Endothelial cell of umbilical vein (primary cell): ENCODE data around the gene MAP1B. TPM values are rescaled to one million over a fixed set of nuclear protein-coding genes. Genes with fewer than 3 reads are reported as not detected.

ENCODE experiments used
- BruUV-seq: library from RNA; stranded (reverse); fragments of 400-500 nt; replicated peaks from 2 replicates; lab custom pipeline; 2021; lab: Mats Ljungman, UMichigan
- CTCF ChIA-PET: fragments of 300-600, 350-600 bp; sonication (Branson Sonifier 250); formaldehyde crosslinking; loops from one replicate; lab custom pipeline; 2021; ENCODE audit warnings: antibody characterized with exemption, inconsistent platforms; lab: Charles Lee
- POLR2A ChIA-PET: fragments of 300-600, 350-600 bp; sonication (Branson Sonifier 250); formaldehyde crosslinking; loops from one replicate; lab custom pipeline; 2021; ENCODE audit warnings: antibody characterized with exemption, inconsistent platforms; lab: Charles Lee
- DNase-seq: peaks from one replicate; pipeline ENCODE4 v3.0.0-alpha.2; 2011; ENCODE audit warnings: low read depth, low spot score
- FAIRE-seq: peaks from 2 replicates; lab custom pipeline; 2011; peaks lifted over from hg19 to GRCh38; lab: Jason Lieb, UNC
- H2AFZ ChIP-seq: 2 replicates; pipeline ENCODE4 v1.6.0; 2012; ENCODE audit warnings: low read depth, low read length, control low read depth, inconsistent platforms
- H3K27ac ChIP-seq: 2 replicates; pipeline ENCODE4 v1.5.1; 2011; ENCODE audit warnings: low read depth, mild to moderate bottlenecking, control low read depth, low read length, moderate library complexity; ENCODE audit not compliant: insufficient read depth
- H3K27me3 ChIP-seq, 2 experiments: 2 replicates each; pipeline versions ENCODE4 v1.6.0 to v1.6.1; 2011; ENCODE audit warnings: low read length in 2 of 2, mixed read lengths in 1 of 2; ENCODE audit not compliant: control insufficient read depth in 2 of 2, insufficient read depth in 2 of 2
- H3K36me3 ChIP-seq, 2 experiments: 2 replicates in 1 of 2; 3 replicates in 1 of 2; pipeline ENCODE4 v1.5.1; 2011; ENCODE audit warnings: low read length in 2 of 2, mild to moderate bottlenecking in 1 of 2, moderate library complexity in 1 of 2; ENCODE audit not compliant: control insufficient read depth in 2 of 2, insufficient read depth in 2 of 2; ENCODE audit errors: extremely low read depth in 1 of 2
- H3K4me1 ChIP-seq: 3 replicates; pipeline ENCODE4 v1.5.1; 2011; ENCODE audit warnings: mild to moderate bottlenecking, low read length; ENCODE audit not compliant: control insufficient read depth, insufficient read depth; ENCODE audit errors: extremely low read depth
- H3K4me2 ChIP-seq: 2 replicates; pipeline ENCODE4 v1.6.1; 2011; ENCODE audit warnings: low read length, control low read depth, mixed read lengths; ENCODE audit not compliant: insufficient read depth
- H3K4me3 ChIP-seq, 3 experiments: fragments of 200-600 bp in 1 of 3; sonication (generic), shearing (Covaris generic) in 1 of 3; replicated peaks in 1 of 3; 2 replicates each; pipeline ENCODE4 v1.5.1; 2011 to 2016; ENCODE audit warnings: control low read depth in 3 of 3, low read length in 3 of 3, mild to moderate bottlenecking in 2 of 3, inconsistent platforms in 1 of 3, low read depth in 1 of 3, moderate library complexity in 1 of 3; ENCODE audit not compliant: insufficient read depth in 1 of 3
- H3K79me2 ChIP-seq: 2 replicates; pipeline ENCODE4 v1.6.0; 2012; ENCODE audit warnings: low read length, inconsistent platforms; ENCODE audit not compliant: control insufficient read depth, insufficient read depth
- H3K9ac ChIP-seq: replicated peaks from 2 replicates; pipeline ENCODE3; 2011; ENCODE audit warnings: low read length, control low read depth; ENCODE audit not compliant: insufficient read depth; ENCODE audit errors: extremely low read depth
- H3K9me1 ChIP-seq: replicated peaks from 3 replicates; pipeline ENCODE4 v1.6.0; 2011; ENCODE audit warnings: mild to moderate bottlenecking, low read length; ENCODE audit not compliant: control insufficient read depth, insufficient read depth; ENCODE audit errors: extremely low read depth
- H3K9me3 ChIP-seq: replicated peaks from 2 replicates; pipeline ENCODE4 v1.5.1; 2012; ENCODE audit warnings: low read length, inconsistent platforms; ENCODE audit not compliant: control insufficient read depth, insufficient read depth
- H4K20me1 ChIP-seq: replicated peaks from 2 replicates; pipeline ENCODE3; 2011; ENCODE audit warnings: mild to moderate bottlenecking, low read length; ENCODE audit not compliant: control insufficient read depth, insufficient read depth; ENCODE audit errors: extremely low read depth
- EZH2 ChIP-seq: IDR thresholded peaks from 2 replicates; pipeline ENCODE4 v1.6.1; 2012; ENCODE audit warnings: borderline replicate concordance, low read depth, mild to moderate bottlenecking, moderate library complexity, low read length, inconsistent platforms; ENCODE audit not compliant: severe bottlenecking
- FOS ChIP-seq: IDR thresholded peaks from 2 replicates; pipeline ENCODE4 v1.6.1; 2011; ENCODE audit warnings: mild to moderate bottlenecking, low read length, moderate library complexity, borderline replicate concordance; ENCODE audit not compliant: insufficient read depth
- GATA2 ChIP-seq: IDR thresholded peaks from 2 replicates; pipeline ENCODE4 v1.7.0; 2011; ENCODE audit warnings: low read depth, mild to moderate bottlenecking, moderate library complexity, mixed read lengths, low read length; ENCODE audit not compliant: insufficient read length, insufficient read depth
- JUN ChIP-seq: IDR thresholded peaks from 2 replicates; pipeline ENCODE4 v1.6.1; 2011; ENCODE audit warnings: borderline replicate concordance, low read depth; ENCODE audit not compliant: insufficient read length, insufficient read depth
- MAX ChIP-seq: IDR thresholded peaks from 2 replicates; pipeline ENCODE4 v1.6.1; 2011; ENCODE audit not compliant: insufficient read depth, insufficient read length
- MYC ChIP-seq: IDR thresholded peaks from one replicate; pipeline ENCODE4 v1.6.1; 2011; ENCODE audit warnings: mild to moderate bottlenecking, low read depth, low read length
- POLR2A ChIP-seq: IDR thresholded peaks from 2 replicates; pipeline ENCODE4 v1.6.1; 2012; ENCODE audit warnings: low read depth, mild to moderate bottlenecking, control low read depth, low read length
- POLR2AphosphoS5 ChIP-seq: IDR thresholded peaks from 2 replicates; pipeline ENCODE4 v1.6.1; 2012; ENCODE audit warnings: low read depth, mild to moderate bottlenecking, control low read depth, low read length, moderate library complexity; ENCODE audit not compliant: insufficient read depth
- dilution Hi-C: fragments of 300-500 bp; cut with MboI; formaldehyde crosslinking; loops from one replicate; pipeline ENCODE4 v1.15.0; 2019; ENCODE audit warnings: low sequenced_read_pairs; ENCODE audit not compliant: extremely low pct_ligation_motif_present
- intact Hi-C: fragments of 100-400 bp; cut with micrococcal nuclease; formaldehyde crosslinking; loops from one replicate; pipeline ENCODE4 v1.10.0; 2022
- polyA plus RNA-seq, 4 experiments: library from polyadenylated mRNA; depleted of rRNA in 3 of 4; stranded (reverse) in 3 of 4; unstranded in 1 of 4; fragments of >200 nt; gene quantifications; 2 replicates each; pipeline versions ENCODE4 v1.2.1 to v1.2.3, GENCODE V29; 2011 to 2012; ENCODE audit warnings: missing spikeins in 1 of 4
- total RNA-seq: library from RNA; stranded (reverse); gene quantifications from 2 replicates; pipeline ENCODE4 v1.2.3, GENCODE V29; 2021

Gene MAP1B
- total and polyA plus RNA-seq, 2 donors (not counting 3 experiments of a cell fraction or from before 2014, with no cell fraction given), result 55.9 to 263 TPM

DNA sequence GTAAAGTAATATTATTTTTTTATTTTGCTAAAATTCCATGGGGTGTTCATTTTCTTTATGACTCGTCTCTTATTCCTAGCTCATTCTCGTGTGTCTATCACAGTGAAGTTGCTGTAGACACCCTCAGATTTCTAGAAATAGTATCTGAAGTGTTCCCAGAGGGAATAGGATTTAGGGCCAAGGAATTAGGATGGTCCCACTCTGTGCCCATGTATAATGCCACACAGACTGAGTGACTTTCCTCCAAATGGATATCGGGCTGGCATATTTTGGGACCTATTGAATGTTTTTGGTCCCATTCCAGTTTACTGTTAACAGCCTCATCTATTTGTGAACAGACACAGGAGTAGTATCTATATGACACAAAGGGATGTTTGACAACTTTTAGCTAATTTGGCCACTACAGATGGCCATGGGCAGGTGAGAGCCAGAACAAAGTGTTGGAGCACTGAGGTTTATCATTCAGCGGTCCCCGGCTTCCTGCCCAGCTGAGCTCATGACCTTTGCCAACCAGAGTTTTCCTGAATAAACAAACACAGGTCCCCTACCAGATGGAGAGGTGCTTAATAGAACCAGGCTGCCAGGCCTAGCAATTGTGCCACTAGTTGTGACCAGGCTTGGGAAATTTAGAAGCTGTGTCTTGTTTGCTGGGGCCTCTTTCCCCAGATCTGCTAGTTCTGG lies 46.9 kb downstream of the MAP1B start:
- H3K79me2 ChIP-seq, result peaks cover 95% of the 10 kb centered on the region

GRCh38 chr5:72156946-72157624 lies 49.8 kb downstream of the MAP1B start:
- H3K9me3 ChIP-seq, result no peaks in the 10 kb centered on the region
- H3K27ac ChIP-seq, result peak overlapping the region; percentile 12
- no peaks in the 10 kb centered on the region for H4K20me1 ChIP-seq
- peaks cover 2% of the 10 kb centered on the region for H3K9me1 ChIP-seq
- FAIRE-seq (no peak), DNase-seq (peak; percentile 61)
- no peaks in the 10 kb centered on the region for H3K27me3 ChIP-seq
- no peak overlapping the region for H2AFZ ChIP-seq
- TF ChIP-seq JUN, result peak; percentile 7
- no peak for TF ChIP-seq POLR2A
- TF ChIP-seq MAX, result no peak
- no peak for TF ChIP-seq MYC
- no peak for TF ChIP-seq FOS
- no peak for TF ChIP-seq GATA2
- TF ChIP-seq EZH2, result no peak
- ChIA-PET CTCF (interaction anchor here (0.8 to 1.7 kb wide), 5 partner anchors 9 to 151 kb away, joined by 3 to 6 read pairs (median 3); no protein-coding TSS in a partner anchor), POLR2A (no interaction called here)
- dilution Hi-C loops (no loop called here), intact Hi-C loops (no loop called here)
- no peak overlapping the region for H3K4me3 ChIP-seq
- H3K4me2 ChIP-seq, result no peak overlapping the region
- BruUV-seq, result no TSS peak
- H3K36me3 ChIP-seq, result peaks cover 3 to 7% of the 10 kb centered on the region in 2 experiments
- H3K79me2 ChIP-seq, result peaks cover 93% of the 10 kb centered on the region
- H3K9ac ChIP-seq, result no peak overlapping the region
- peaks cover 55% of the 10 kb centered on the region for H3K4me1 ChIP-seq

More for the DNA sequence above, 46.9 kb downstream of the MAP1B start:
- Histone ChIP-seq H3K9me1 (peaks cover 2% of the 10 kb centered on the region), H3K4me2 (peak overlapping the region; percentile 49), H2AFZ (no peak overlapping the region), H3K4me1 (peaks cover 51% of the 10 kb centered on the region), H3K27me3 (no peaks in the 10 kb centered on the region), H3K9ac (no peak overlapping the region), H3K4me3 (no peak overlapping the region), H3K27ac (peak overlapping the region; percentile 51), H3K36me3 (peaks cover 3 to 16% of the 10 kb centered on the region in 2 experiments), H4K20me1 (no peaks in the 10 kb centered on the region), H3K9me3 (no peaks in the 10 kb centered on the region)
- BruUV-seq, result no TSS peak
- intact Hi-C loops, result loop anchor here (2.0 to 5.0 kb wide), 2 partner anchors 17 to 93 kb away; no protein-coding TSS in a partner anchor
- DNase-seq (peak; percentile 89), FAIRE-seq (peak; percentile 85)
- ChIA-PET POLR2A (no interaction called here), CTCF (interaction anchor here (0.8 to 1.8 kb wide), 10 partner anchors 9 to 154 kb away, joined by 3 to 9 read pairs (median 4); no protein-coding TSS in a partner anchor)
- TF ChIP-seq EZH2 (no peak), GATA2 (peak; percentile 29), POLR2A (peak; percentile 14), MYC (no peak), POLR2AphosphoS5 (peak; percentile 79)
- dilution Hi-C loops, result no loop called here
